HG03575 (cell line): ENCODE measurements around the gene OTOS.

Experiments
- ATAC-seq: cut with Tn5 transposase; IDR thresholded peaks from one replicate; pipeline ENCODE4 v1.9.1; 2021; ENCODE audit not compliant: unreplicated experiment, insufficient number of reproducible peaks, low FRiP score; ENCODE audit errors: extremely low read depth

OTOS gene

DNA sequence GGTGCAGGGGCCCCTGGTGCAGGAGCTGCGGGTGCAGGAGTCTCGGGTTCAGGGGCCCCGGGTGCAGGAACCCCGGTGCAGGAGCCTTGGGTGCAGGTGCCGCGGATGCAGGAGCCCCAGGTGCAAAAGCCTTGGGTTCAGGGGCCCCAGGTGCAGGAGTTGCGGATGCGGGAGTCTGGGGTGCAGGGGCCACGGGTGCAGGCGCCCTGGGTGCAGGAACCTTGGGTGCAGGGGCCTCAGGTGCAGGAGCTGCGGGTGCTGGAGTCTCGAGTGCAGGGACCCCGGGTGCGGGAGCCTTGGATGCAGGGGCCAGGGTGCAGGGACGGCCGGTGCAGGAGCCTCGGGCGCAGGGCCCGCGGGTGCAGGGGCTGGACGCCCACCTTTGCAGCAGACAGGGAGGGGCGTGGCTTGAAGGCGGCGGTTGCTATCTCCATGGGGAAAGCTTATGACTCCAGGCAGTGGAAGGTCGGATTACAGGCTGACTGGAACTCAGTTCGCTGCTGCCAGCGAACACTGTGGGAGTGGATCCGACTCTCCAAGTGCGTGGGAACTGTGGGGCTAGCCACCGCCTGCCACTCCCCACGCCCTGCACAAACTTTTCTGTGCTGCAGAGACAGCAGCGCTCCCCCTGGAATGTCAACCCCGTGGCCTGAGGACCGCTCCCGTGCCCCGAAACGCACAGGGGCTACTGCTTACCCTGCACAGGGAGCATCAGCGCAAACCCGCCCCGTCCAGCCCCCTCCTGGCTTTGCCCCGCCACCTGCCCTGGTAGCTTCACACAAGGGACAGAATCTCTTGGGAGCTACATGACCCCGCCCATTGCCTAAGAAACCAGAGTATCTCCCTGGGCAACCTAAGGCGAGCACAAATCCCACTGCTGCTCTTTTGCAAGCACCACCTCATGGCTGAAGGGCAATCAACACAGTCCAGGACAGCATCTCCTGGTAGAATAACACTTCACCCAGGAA is 44.6 kb downstream of the OTOS start:
- no peak for ATAC-seq

DNA sequence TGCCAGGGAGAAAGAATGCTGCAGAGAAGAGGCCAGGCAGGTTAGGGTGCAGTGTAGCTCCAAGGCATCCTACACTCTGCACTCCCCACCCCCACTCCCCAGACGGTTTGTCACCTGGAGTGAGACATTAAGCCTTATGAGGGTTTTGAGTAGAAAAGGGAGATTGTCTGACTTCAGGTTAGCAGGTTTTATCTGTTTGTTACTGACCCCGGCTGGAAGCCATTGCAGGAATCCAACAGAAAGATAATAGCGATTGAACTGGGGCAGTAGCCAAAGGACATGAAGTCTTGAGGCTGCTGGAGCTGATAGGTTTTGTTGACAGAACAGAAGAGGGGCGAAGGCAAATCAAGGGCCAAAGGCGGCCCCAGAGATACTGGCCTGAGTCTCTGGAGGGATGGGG is 51.2 kb downstream of the OTOS start:
- ATAC-seq, result no peak
